Upper lobe of left lung (tissue), 6 donors: ENCODE results near the gene SEMA6A. TPM values are rescaled to one million over a fixed set of nuclear protein-coding genes. Genes with fewer than 3 reads are reported as not detected.
A peak's percentile ranks its signal among the peaks of the same experiment; 100 is the strongest.

ENCODE experiments used
- ATAC-seq, 2 donors: fragments of 200-7000 bp; cut with Tn5 transposase; one replicate each; pipeline ENCODE4 v1.9.1; 2022; ENCODE audit warnings: mild to moderate bottlenecking in 2 of 2, moderate library complexity in 2 of 2; ENCODE audit not compliant: low FRiP score in 2 of 2
- DNase-seq, 2 donors: peaks; one replicate each; pipeline ENCODE4 v3.0.0-alpha.2; 2019 to 2020
- H3K27ac ChIP-seq, 4 donors: fragments of 200-600 bp; sonication (generic); one replicate each; pipeline ENCODE4 v1.5.1; 2016 to 2019
- H3K27me3 ChIP-seq, 4 donors: fragments of 200-600 bp; sonication (generic); one replicate each; pipeline ENCODE4 v1.5.1; 2017 to 2019
- H3K36me3 ChIP-seq, 4 donors: fragments of 200-600 bp; sonication (generic); one replicate each; pipeline ENCODE4 v1.5.1; 2016 to 2019
- H3K4me1 ChIP-seq, 4 donors: fragments of 200-600 bp; sonication (generic); one replicate each; pipeline ENCODE4 v1.5.1; 2018 to 2019
- H3K4me3 ChIP-seq, 4 donors: fragments of 200-600 bp; sonication (generic); one replicate each; pipeline ENCODE4 v1.5.1; 2017 to 2019; ENCODE audit warnings: mild to moderate bottlenecking in 2 of 4, moderate library complexity in 1 of 4
- H3K9me3 ChIP-seq, 4 donors: fragments of 200-600 bp; sonication (generic); one replicate each; pipeline ENCODE4 v1.5.1; 2018 to 2019
- EP300 ChIP-seq, 4 donors: sonication (generic); formaldehyde crosslinking; IDR thresholded peaks; one replicate each; pipeline ENCODE4 v1.5.1; 2017; ENCODE audit warnings: antibody characterized with exemption in 4 of 4, control low read depth in 2 of 4
- POLR2A ChIP-seq, 4 donors: fragments of 450-650 bp; IDR thresholded peaks; one replicate each; pipeline ENCODE4 v1.5.1; 2016 to 2017; ENCODE audit warnings: antibody characterized with exemption in 4 of 4, mild to moderate bottlenecking in 2 of 4
- POLR2AphosphoS5 ChIP-seq, 2 donors: sonication (generic); formaldehyde crosslinking; IDR thresholded peaks; one replicate each; pipeline ENCODE4 v1.5.1; 2017; ENCODE audit warnings: antibody characterized with exemption in 2 of 2
- WGBS, 2 donors: methylation state at CpG; one replicate each; pipeline ENCODE4 v1.1.5; 2017 to 2018; 5-methylcytosine and 5-hydroxymethylcytosine counted together
- total RNA-seq, 6 donors: library from RNA; depleted of rRNA in 4 of 6; stranded (reverse); fragments of >200 nt in 4 of 6; gene quantifications; one replicate each; pipeline versions ENCODE4 v1.1.0 to v1.2.1, GENCODE V29; 2016 to 2021
- TF ChIP-seq, protein P1 (sequence below), 6 experiments: fragments of 450-650 bp in 4 of 6; fragments of 200-600 bp in 2 of 6; sonication (generic) in 2 of 6; IDR thresholded peaks; one replicate each; pipeline ENCODE4 v1.5.1; 2016 to 2019; ENCODE audit warnings: antibody characterized with exemption in 6 of 6
- donor health status: DM: no; HTN: no; CAD: no; lungs with moderate emphysema.
- donor health status: DM: no; HTN: yes; CAD: no; lungs with severe emphysema.

Gene SEMA6A
- total RNA-seq, 6 donors from 2014 or later = 17.1 to 66.5 (median 26.9) TPM

- Histone ChIP-seq H3K27ac (peak overlapping the region in 2 of 4 donors; percentile 5 to 24), H3K4me1 (peaks cover 4 to 15% (median 10%) of the 10 kb centered on the region in 4 donors), H3K9me3 (no peaks in the 10 kb centered on the region), H3K36me3 (no peaks in the 10 kb centered on the region), H3K4me3 (no peak overlapping the region), H3K27me3 (no peaks in the 10 kb centered on the region)
- WGBS, 2 donors = 69 to 73% methylated on average over 5 of the region's 5 CpGs
- no peak for TF ChIP-seq POLR2AphosphoS5 (IDR thresholded peaks at IDR 0.05)
- no peak for TF ChIP-seq POLR2A (IDR thresholded peaks at IDR 0.05)
- TF ChIP-seq EP300 (IDR thresholded peaks at IDR 0.05) = no peak
- TF ChIP-seq, protein P1, sequence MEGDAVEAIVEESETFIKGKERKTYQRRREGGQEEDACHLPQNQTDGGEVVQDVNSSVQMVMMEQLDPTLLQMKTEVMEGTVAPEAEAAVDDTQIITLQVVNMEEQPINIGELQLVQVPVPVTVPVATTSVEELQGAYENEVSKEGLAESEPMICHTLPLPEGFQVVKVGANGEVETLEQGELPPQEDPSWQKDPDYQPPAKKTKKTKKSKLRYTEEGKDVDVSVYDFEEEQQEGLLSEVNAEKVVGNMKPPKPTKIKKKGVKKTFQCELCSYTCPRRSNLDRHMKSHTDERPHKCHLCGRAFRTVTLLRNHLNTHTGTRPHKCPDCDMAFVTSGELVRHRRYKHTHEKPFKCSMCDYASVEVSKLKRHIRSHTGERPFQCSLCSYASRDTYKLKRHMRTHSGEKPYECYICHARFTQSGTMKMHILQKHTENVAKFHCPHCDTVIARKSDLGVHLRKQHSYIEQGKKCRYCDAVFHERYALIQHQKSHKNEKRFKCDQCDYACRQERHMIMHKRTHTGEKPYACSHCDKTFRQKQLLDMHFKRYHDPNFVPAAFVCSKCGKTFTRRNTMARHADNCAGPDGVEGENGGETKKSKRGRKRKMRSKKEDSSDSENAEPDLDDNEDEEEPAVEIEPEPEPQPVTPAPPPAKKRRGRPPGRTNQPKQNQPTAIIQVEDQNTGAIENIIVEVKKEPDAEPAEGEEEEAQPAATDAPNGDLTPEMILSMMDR (IDR thresholded peaks at IDR 0.05) = no peak
- DNase-seq (no peak), ATAC-seq (peak in 1 of 2 donors; percentile 63)
These were observed 119.6 kb downstream of the SEMA6A start for GRCh38 chr5:116455061-116455460.

DNA sequence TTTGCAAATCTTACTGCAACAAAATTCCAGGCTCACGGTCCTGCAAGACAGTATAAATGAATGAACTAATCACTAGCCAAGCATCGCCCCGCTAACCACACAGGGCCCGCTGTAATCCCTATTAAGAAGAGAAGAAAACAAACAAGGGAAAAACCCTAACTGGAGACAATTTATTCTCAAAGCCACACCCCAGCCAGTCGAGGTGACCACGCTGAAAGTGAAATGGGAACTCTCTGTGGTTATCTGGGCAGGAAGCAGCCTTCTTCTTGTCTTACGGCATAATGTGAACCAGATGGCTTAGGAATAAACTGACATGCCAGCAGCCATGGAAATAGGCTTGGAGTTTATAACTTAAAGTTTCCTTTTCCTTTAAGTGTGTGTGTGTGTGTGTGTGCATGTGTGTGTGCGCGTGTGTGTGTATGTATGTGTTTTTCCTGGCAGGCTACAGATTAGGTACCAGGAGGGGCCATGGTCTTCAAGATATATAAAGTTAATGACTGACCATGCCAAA is 120.2 kb downstream of the SEMA6A start:
- TF ChIP-seq POLR2A (IDR thresholded peaks at IDR 0.05) = no peak
- TF ChIP-seq, protein P1 (IDR thresholded peaks at IDR 0.05) = no peak
- TF ChIP-seq POLR2AphosphoS5 (IDR thresholded peaks at IDR 0.05) = peak in 1 of 2 donors; percentile 38
- peak overlapping the region in 1 of 4 donors; percentile 5 for H3K27ac ChIP-seq
- peaks cover 4 to 15% (median 10%) of the 10 kb centered on the region in 4 donors for H3K4me1 ChIP-seq
- no peaks in the 10 kb centered on the region for H3K9me3 ChIP-seq
- WGBS, 2 donors = 37 to 40% methylated on average over 9 of the region's 9 CpGs
- H3K27me3 ChIP-seq = no peaks in the 10 kb centered on the region
- DNase-seq = no peak
- no peaks in the 10 kb centered on the region for H3K36me3 ChIP-seq
- ATAC-seq = peak in 1 of 2 donors; percentile 91
- H3K4me3 ChIP-seq = no peak overlapping the region

- ATAC-seq (no peak), DNase-seq (no peak)
- H3K27me3 ChIP-seq = no peaks in the 10 kb centered on the region
- no peak for TF ChIP-seq POLR2A (IDR thresholded peaks at IDR 0.05)
- no peak for TF ChIP-seq EP300 (IDR thresholded peaks at IDR 0.05)
- no peak for TF ChIP-seq POLR2AphosphoS5 (IDR thresholded peaks at IDR 0.05)
- TF ChIP-seq, protein P1 (IDR thresholded peaks at IDR 0.05) = no peak
- peaks cover 4 to 15% (median 10%) of the 10 kb centered on the region in 4 donors for H3K4me1 ChIP-seq
- no peak overlapping the region for H3K4me3 ChIP-seq
- H3K27ac ChIP-seq = no peak overlapping the region
- no peaks in the 10 kb centered on the region for H3K36me3 ChIP-seq
- H3K9me3 ChIP-seq = no peaks in the 10 kb centered on the region
- 39 to 40% methylated on average over 5 of the region's 5 CpGs for WGBS, 2 donors
These were observed 120.6 kb downstream of the SEMA6A start for GRCh38 chr5:116453988-116454411.

DNA sequence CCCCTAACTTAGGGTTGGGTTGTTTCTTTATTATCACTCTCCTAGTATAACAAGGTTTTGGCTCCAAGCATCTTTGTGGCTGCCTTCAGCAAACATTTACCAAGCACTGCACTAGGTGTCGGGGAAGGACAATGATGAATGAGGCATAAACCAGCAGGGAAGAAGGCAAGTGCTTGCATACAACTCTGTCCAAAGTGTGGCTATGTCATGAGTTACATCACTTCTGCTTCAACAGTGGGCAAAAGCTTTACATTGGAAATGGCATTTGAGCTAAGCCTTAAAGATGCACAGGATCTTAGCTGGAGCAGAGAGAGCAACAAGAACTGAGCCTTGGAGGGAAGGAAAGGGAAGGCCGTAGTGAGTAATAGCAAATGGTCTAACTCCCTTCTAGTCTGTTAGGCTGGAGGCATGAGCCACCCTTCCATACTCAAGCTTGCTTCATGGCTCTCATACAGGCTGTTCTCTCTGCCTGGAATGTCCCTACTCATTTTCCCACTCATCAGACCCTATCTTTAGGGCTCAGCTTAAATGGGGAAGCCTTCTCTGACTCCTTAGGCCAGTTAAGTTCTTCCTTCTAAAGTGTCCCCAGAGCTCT is 121.8 kb downstream of the SEMA6A start:
- WGBS, 2 donors = 83 to 92% methylated on average over 2 of the region's 2 CpGs
- ATAC-seq = no peak
- TF ChIP-seq, protein P1 (IDR thresholded peaks at IDR 0.05) = no peak
- no peak for DNase-seq
- Histone ChIP-seq H3K4me3 (no peak overlapping the region), H3K27me3 (no peaks in the 10 kb centered on the region), H3K9me3 (no peaks in the 10 kb centered on the region), H3K36me3 (peaks cover 0 to under 1% (median 0%) of the 10 kb centered on the region in 4 donors), H3K4me1 (peaks cover 4 to 15% (median 10%) of the 10 kb centered on the region in 4 donors), H3K27ac (no peak overlapping the region)
